Measurements from ENCODE around the gene TADA3. TPM values are rescaled to one million over a fixed set of nuclear protein-coding genes. Genes with fewer than 3 reads are reported as not detected.
A peak's percentile ranks its signal among the peaks of the same experiment; 100 is the strongest.

The TADA3 gene
- total RNA-seq, 1 donor from 2014 or later: 27.1 TPM

DNA sequence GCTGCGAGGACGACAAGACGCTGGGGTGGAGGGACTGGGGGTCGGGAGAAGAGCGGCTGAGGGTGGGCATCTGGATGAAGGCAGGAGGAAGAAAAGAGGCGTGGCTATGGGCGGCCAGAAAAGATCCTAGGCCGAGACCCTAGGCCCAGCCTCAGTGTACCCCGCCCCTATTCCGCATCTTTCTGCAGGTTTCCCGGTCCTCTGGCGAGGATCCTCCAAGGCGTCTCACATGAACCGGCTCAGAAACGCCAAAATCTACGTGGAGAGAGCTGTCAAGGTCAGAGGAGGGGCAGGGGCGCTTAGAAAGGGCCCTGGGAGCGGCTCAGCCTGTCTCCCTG is 18.1 kb upstream of the TADA3 start:
- H3K36me3 ChIP-seq (ENCODE audit: control insufficient read depth in 3 of 3, insufficient read depth in 3 of 3, low read length in 3 of 3): peaks cover 12 to 21% (median 20%) of the 10 kb centered on the region in 3 donors
- H3K9me3 ChIP-seq (ENCODE audit: control insufficient read depth in 3 of 3, low read length in 3 of 3): no peaks in the 10 kb centered on the region
- peak overlapping the region; percentile 85 for H3K27ac ChIP-seq (ENCODE audit: low read depth, low read length)

DNA sequence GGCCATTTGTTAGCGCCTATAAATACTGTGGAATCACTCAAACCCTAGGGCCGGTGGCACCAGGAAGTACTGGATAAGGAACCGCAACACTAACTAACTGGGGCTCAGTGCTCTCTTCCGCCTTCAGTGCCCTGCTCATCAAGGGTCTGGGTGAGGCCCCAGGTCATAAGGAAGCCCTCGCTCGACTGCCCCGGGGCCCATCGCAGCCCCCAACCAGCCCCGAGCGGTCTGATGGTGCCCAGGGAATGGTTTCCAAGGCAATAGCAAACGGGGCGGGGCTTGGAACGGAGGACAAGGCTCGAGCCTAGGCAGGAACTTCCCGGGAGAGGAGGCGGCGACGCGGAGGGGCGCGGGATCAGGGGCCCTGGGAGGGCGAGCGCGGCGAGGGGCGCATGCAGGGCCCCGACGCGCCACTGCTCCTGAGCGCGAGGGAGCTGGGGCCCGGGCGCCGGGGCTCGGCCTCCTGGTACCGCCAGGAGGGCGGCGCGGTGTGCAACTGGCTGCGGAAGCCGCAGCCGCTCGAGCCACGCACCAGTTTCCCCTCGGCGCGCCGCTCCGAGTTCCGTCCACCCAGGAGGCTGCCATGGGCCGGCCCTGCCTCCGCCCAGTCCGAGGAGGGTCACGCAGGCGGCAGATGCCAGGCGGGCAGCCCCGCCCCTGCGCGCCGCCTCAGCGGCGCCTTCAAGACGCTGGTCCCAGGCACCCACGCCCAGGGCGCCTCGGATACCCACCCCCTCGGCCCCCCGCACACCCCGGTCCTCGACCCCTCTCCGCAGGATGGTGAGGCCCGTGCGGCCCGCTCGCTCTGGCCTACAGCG is 17.6 kb upstream of the TADA3 start, which contains the start of gene TTLL3:
Gene TTLL3, plus strand, starts transcription at position 648 of the 818 bp plus-strand sequence. CDS start 400 bp downstream, outside the sequence.
- Histone ChIP-seq H3K36me3 (ENCODE audit: control insufficient read depth in 3 of 3, insufficient read depth in 3 of 3, low read length in 3 of 3) (peaks cover 17 to 26% (median 25%) of the 10 kb centered on the region in 3 donors), H3K4me3 (ENCODE audit: low read length in 3 of 3) (peak within 1 kb of the TSS; percentile 75 to 79 (median 76)), H3K27me3 (ENCODE audit: control insufficient read depth in 3 of 3, insufficient read depth in 3 of 3, low read length in 3 of 3) (no peaks in the 10 kb centered on the region), H3K27ac (ENCODE audit: low read depth, low read length) (peak within 1 kb of the TSS; percentile 85), H3K9ac (ENCODE audit: low read depth in 1 of 3, low read length in 3 of 3) (peak within 1 kb of the TSS; percentile 73 to 89 (median 81)), H3K9me3 (ENCODE audit: control insufficient read depth in 3 of 3, low read length in 3 of 3) (no peaks in the 10 kb centered on the region), H3K4me1 (ENCODE audit: control insufficient read depth in 3 of 3, insufficient read depth in 3 of 3, low read length in 3 of 3) (peaks cover 15 to 22% (median 21%) of the 10 kb centered on the region in 3 donors)

More for the DNA sequence above, 18.1 kb upstream of the TADA3 start:
- Histone ChIP-seq H3K27me3 (ENCODE audit: control insufficient read depth in 3 of 3, insufficient read depth in 3 of 3, low read length in 3 of 3) (no peaks in the 10 kb centered on the region), H3K9ac (ENCODE audit: low read depth in 1 of 3, low read length in 3 of 3) (peak overlapping the region; percentile 73 to 89 (median 81)), H3K4me1 (ENCODE audit: control insufficient read depth in 3 of 3, insufficient read depth in 3 of 3, low read length in 3 of 3) (peaks cover 15 to 22% (median 21%) of the 10 kb centered on the region in 3 donors), H3K4me3 (ENCODE audit: low read length in 3 of 3) (peak overlapping the region; percentile 75 to 79 (median 76))

- peak overlapping the region; percentile 75 to 79 (median 76) for H3K4me3 ChIP-seq (ENCODE audit: low read length in 3 of 3)
- H3K27me3 ChIP-seq (ENCODE audit: control insufficient read depth in 3 of 3, insufficient read depth in 3 of 3, low read length in 3 of 3): no peaks in the 10 kb centered on the region
- H3K4me1 ChIP-seq (ENCODE audit: control insufficient read depth in 3 of 3, insufficient read depth in 3 of 3, low read length in 3 of 3): peaks cover 15 to 22% (median 21%) of the 10 kb centered on the region in 3 donors
- H3K27ac ChIP-seq (ENCODE audit: low read depth, low read length): peak overlapping the region; percentile 85
- peak overlapping the region; percentile 73 to 89 (median 81) for H3K9ac ChIP-seq (ENCODE audit: low read depth in 1 of 3, low read length in 3 of 3)
- no peaks in the 10 kb centered on the region for H3K9me3 ChIP-seq (ENCODE audit: control insufficient read depth in 3 of 3, low read length in 3 of 3)
- peaks cover 23 to 31% (median 31%) of the 10 kb centered on the region in 3 donors for H3K36me3 ChIP-seq (ENCODE audit: control insufficient read depth in 3 of 3, insufficient read depth in 3 of 3, low read length in 3 of 3)
Measured at GRCh38 chr3:9809239-9809614, 17.0 kb upstream of the TADA3 start.

GRCh38 chr3:9808345-9809037 is 16.2 kb upstream of the TADA3 start:
- Histone ChIP-seq H3K4me3 (ENCODE audit: low read length in 3 of 3) (no peak overlapping the region), H3K9ac (ENCODE audit: low read depth in 1 of 3, low read length in 3 of 3) (no peak overlapping the region), H3K36me3 (ENCODE audit: control insufficient read depth in 3 of 3, insufficient read depth in 3 of 3, low read length in 3 of 3) (peaks cover 30 to 39% (median 37%) of the 10 kb centered on the region in 3 donors), H3K27me3 (ENCODE audit: control insufficient read depth in 3 of 3, insufficient read depth in 3 of 3, low read length in 3 of 3) (no peaks in the 10 kb centered on the region), H3K4me1 (ENCODE audit: control insufficient read depth in 3 of 3, insufficient read depth in 3 of 3, low read length in 3 of 3) (peaks cover 17 to 26% (median 25%) of the 10 kb centered on the region in 3 donors), H3K27ac (ENCODE audit: low read depth, low read length) (peak overlapping the region; percentile 85), H3K9me3 (ENCODE audit: control insufficient read depth in 3 of 3, low read length in 3 of 3) (no peaks in the 10 kb centered on the region)

DNA sequence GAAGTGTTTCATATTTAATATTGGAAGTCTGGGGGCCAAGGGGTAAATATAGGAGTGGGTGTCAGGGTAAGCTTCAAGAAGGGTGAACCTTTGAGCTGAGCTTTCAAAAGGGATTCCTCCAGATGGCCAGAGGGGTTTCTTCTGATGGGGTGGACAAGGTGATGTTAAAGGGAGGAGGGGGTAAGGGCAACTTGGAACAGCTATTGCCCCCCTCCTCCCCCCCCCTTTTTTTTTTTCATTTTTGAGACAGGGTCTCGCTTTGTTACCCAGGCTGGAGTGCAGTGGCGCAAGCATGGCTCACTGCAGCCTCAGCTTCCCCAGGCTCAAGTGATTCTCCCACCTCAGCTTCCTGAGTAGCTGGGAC is 15.7 kb upstream of the TADA3 start:
- Histone ChIP-seq H3K9me3 (ENCODE audit: control insufficient read depth in 3 of 3, low read length in 3 of 3) (no peaks in the 10 kb centered on the region), H3K27ac (ENCODE audit: low read depth, low read length) (no peak overlapping the region), H3K4me3 (ENCODE audit: low read length in 3 of 3) (no peak overlapping the region), H3K9ac (ENCODE audit: low read depth in 1 of 3, low read length in 3 of 3) (no peak overlapping the region), H3K4me1 (ENCODE audit: control insufficient read depth in 3 of 3, insufficient read depth in 3 of 3, low read length in 3 of 3) (peaks cover 21 to 32% (median 29%) of the 10 kb centered on the region in 3 donors), H3K36me3 (ENCODE audit: control insufficient read depth in 3 of 3, insufficient read depth in 3 of 3, low read length in 3 of 3) (peaks cover 32 to 44% (median 38%) of the 10 kb centered on the region in 3 donors), H3K27me3 (ENCODE audit: control insufficient read depth in 3 of 3, insufficient read depth in 3 of 3, low read length in 3 of 3) (no peaks in the 10 kb centered on the region)

- Histone ChIP-seq H3K27me3 (ENCODE audit: control insufficient read depth in 3 of 3, insufficient read depth in 3 of 3, low read length in 3 of 3) (no peaks in the 10 kb centered on the region), H3K4me1 (ENCODE audit: control insufficient read depth in 3 of 3, insufficient read depth in 3 of 3, low read length in 3 of 3) (peaks cover 21 to 34% (median 31%) of the 10 kb centered on the region in 3 donors), H3K9me3 (ENCODE audit: control insufficient read depth in 3 of 3, low read length in 3 of 3) (no peaks in the 10 kb centered on the region), H3K9ac (ENCODE audit: low read depth in 1 of 3, low read length in 3 of 3) (no peak overlapping the region), H3K36me3 (ENCODE audit: control insufficient read depth in 3 of 3, insufficient read depth in 3 of 3, low read length in 3 of 3) (peaks cover 34 to 44% (median 38%) of the 10 kb centered on the region in 3 donors), H3K4me3 (ENCODE audit: low read length in 3 of 3) (no peak overlapping the region), H3K27ac (ENCODE audit: low read depth, low read length) (no peak overlapping the region)
Measured at GRCh38 chr3:9806688-9807589, 14.7 kb upstream of the TADA3 start.

DNA sequence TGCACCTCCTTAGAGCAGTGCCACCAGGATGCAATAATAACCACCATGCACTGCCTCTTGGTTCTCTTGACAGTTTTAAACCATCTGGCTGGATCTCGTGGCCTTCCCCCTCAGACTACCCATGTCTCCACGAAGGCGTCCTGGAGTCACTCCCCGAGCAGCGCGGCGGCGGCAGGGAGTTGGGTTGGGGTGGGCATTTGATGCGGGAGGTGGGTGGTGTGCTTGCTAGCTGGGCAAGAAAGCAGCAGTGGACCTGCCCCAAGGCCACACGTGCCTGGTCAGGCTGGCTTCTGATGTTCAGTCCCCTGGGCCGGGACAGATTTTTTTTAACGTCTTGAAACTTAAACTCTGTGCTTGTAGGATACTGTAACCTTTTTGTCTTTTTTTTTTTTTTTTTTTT is 13.9 kb upstream of the TADA3 start:
- Histone ChIP-seq H3K4me3 (ENCODE audit: low read length in 3 of 3) (no peak overlapping the region), H3K27ac (ENCODE audit: low read depth, low read length) (no peak overlapping the region), H3K9me3 (ENCODE audit: control insufficient read depth in 3 of 3, low read length in 3 of 3) (no peaks in the 10 kb centered on the region), H3K27me3 (ENCODE audit: control insufficient read depth in 3 of 3, insufficient read depth in 3 of 3, low read length in 3 of 3) (no peaks in the 10 kb centered on the region), H3K36me3 (ENCODE audit: control insufficient read depth in 3 of 3, insufficient read depth in 3 of 3, low read length in 3 of 3) (peaks cover 41 to 48% (median 46%) of the 10 kb centered on the region in 3 donors), H3K4me1 (ENCODE audit: control insufficient read depth in 3 of 3, insufficient read depth in 3 of 3, low read length in 3 of 3) (peaks cover 21 to 34% (median 31%) of the 10 kb centered on the region in 3 donors), H3K9ac (ENCODE audit: low read depth in 1 of 3, low read length in 3 of 3) (no peak overlapping the region)

DNA sequence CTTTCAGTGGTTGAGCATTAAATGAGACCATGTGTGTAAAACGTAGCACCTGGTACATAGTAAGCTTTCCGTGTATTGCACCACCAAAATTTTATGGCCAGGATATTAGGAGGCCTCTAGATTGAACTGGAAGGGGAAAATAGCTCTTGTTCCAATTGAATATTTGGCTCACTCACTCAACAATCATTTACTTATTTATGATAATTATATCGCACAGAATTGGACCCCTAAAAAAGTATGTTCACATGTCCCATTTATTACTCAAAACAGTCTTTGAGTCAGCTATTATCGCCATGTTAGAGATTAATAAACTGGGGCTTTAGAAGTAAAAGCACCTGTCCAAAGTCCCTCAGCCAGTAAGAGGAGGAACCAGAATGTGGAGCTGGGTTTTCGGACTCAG is 12.7 kb upstream of the TADA3 start:
- H3K27me3 ChIP-seq (ENCODE audit: control insufficient read depth in 3 of 3, insufficient read depth in 3 of 3, low read length in 3 of 3): no peaks in the 10 kb centered on the region
- no peak overlapping the region for H3K27ac ChIP-seq (ENCODE audit: low read depth, low read length)
- H3K36me3 ChIP-seq (ENCODE audit: control insufficient read depth in 3 of 3, insufficient read depth in 3 of 3, low read length in 3 of 3): peaks cover 52 to 57% (median 56%) of the 10 kb centered on the region in 3 donors
- H3K4me3 ChIP-seq (ENCODE audit: low read length in 3 of 3): no peak overlapping the region
- H3K9ac ChIP-seq (ENCODE audit: low read depth in 1 of 3, low read length in 3 of 3): no peak overlapping the region
- no peaks in the 10 kb centered on the region for H3K9me3 ChIP-seq (ENCODE audit: control insufficient read depth in 3 of 3, low read length in 3 of 3)
- peaks cover 14 to 26% (median 23%) of the 10 kb centered on the region in 3 donors for H3K4me1 ChIP-seq (ENCODE audit: control insufficient read depth in 3 of 3, insufficient read depth in 3 of 3, low read length in 3 of 3)

- no peaks in the 10 kb centered on the region for H3K27me3 ChIP-seq (ENCODE audit: control insufficient read depth in 3 of 3, insufficient read depth in 3 of 3, low read length in 3 of 3)
- peaks cover 58 to 70% (median 69%) of the 10 kb centered on the region in 3 donors for H3K36me3 ChIP-seq (ENCODE audit: control insufficient read depth in 3 of 3, insufficient read depth in 3 of 3, low read length in 3 of 3)
- H3K27ac ChIP-seq (ENCODE audit: low read depth, low read length): peak overlapping the region; percentile 92
- peak overlapping the region in 1 of 3 donors; percentile 47 for H3K9ac ChIP-seq (ENCODE audit: low read depth in 1 of 3, low read length in 3 of 3)
- H3K4me3 ChIP-seq (ENCODE audit: low read length in 3 of 3): peak overlapping the region in 1 of 3 donors; percentile 12
- H3K4me1 ChIP-seq (ENCODE audit: control insufficient read depth in 3 of 3, insufficient read depth in 3 of 3, low read length in 3 of 3): peaks cover 6 to 15% (median 11%) of the 10 kb centered on the region in 3 donors
- no peaks in the 10 kb centered on the region for H3K9me3 ChIP-seq (ENCODE audit: control insufficient read depth in 3 of 3, low read length in 3 of 3)
Measured at GRCh38 chr3:9803494-9803893, 11.2 kb upstream of the TADA3 start.

Measured in skeletal muscle tissue (tissue), 4 donors.